HPDE6-E6E7 (cell line): ENCODE results near the gene ENO1.

Source experiments
- DNase-seq: peaks from one replicate; pipeline ENCODE4 v3.0.0; 2011; ENCODE audit warnings: missing footprints; ENCODE audit errors: extremely low spot score

The ENO1 gene

GRCh38 chr1:8813016-8813763, 65.3 kb downstream of the ENO1 start:
- no peak for DNase-seq

DNA sequence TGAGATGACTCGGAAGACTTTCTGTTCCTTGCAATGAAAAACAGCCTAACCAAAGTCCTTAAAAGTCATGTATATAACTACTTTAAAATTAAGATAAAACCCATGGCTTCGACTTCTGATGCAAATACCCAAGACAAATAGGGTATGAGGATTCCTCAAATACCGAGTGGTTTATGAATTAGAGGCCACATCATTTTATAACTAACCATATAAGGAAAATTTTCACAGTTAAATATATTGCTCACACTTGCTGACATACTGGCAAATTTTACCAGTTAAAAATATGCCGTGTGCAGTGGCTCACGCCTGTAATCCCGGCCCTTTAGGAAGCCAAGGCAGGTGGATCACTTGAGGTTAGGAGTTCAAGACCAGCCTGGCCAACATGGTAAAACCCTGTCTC, 66.4 kb downstream of the ENO1 start:
- DNase-seq, result no peak
